H1 (cell line): Measurements from ENCODE around the gene LBX1. TPM values are rescaled to one million over a fixed set of nuclear protein-coding genes. Genes with fewer than 3 reads are reported as not detected.

ENCODE experiments used
- CTCF ChIA-PET: fragments of 300-600 bp; sonication (Branson Sonifier 250); formaldehyde crosslinking; loops from one replicate; lab custom pipeline; 2021; ENCODE audit not compliant: partially characterized antibody; lab: Charles Lee
- POLR2A ChIA-PET: fragments of 300-600 bp; sonication (Branson Sonifier 250); formaldehyde crosslinking; loops from one replicate; lab custom pipeline; 2021; ENCODE audit warnings: inconsistent platforms; ENCODE audit not compliant: partially characterized antibody; lab: Charles Lee
- DNase-seq, 2 experiments: peaks; one replicate each; pipeline versions ENCODE4 v3.0.0 to v3.0.0-alpha.2; 2010 to 2022; ENCODE audit warnings: low spot score in 2 of 2, low read depth in 1 of 2, mixed read lengths in 1 of 2
- FAIRE-seq: peaks from 2 replicates; lab custom pipeline; 2011; peaks lifted over from hg19 to GRCh38; lab: Jason Lieb, UNC
- H2AFZ ChIP-seq: 2 replicates; pipeline ENCODE4 v1.8.1; 2012; ENCODE audit warnings: low read length, inconsistent platforms
- H2AK5ac ChIP-seq: 2 replicates; pipeline ENCODE4 v1.6.1; 2013; ENCODE audit warnings: low read depth, low read length
- H2BK120ac ChIP-seq: replicated peaks from 2 replicates; pipeline ENCODE3; 2013; ENCODE audit warnings: low read depth, low read length, inconsistent platforms
- H2BK12ac ChIP-seq: 2 replicates; pipeline ENCODE4 v1.6.1; 2013; ENCODE audit warnings: low read depth, low read length
- H2BK15ac ChIP-seq: 2 replicates; pipeline ENCODE4 v1.6.1; 2013; ENCODE audit warnings: low read length
- H2BK20ac ChIP-seq: 2 replicates; pipeline ENCODE4 v1.6.1; 2013; ENCODE audit warnings: low read length
- H2BK5ac ChIP-seq: 2 replicates; pipeline ENCODE4 v1.6.1; 2013; ENCODE audit warnings: low read depth, low read length
- H3K14ac ChIP-seq: 2 replicates; pipeline ENCODE4 v1.6.1; 2013; ENCODE audit warnings: inconsistent platforms; ENCODE audit not compliant: insufficient read length
- H3K18ac ChIP-seq: 2 replicates; pipeline ENCODE4 v1.6.1; 2013; ENCODE audit warnings: low read length; ENCODE audit errors: extremely low read depth
- H3K23ac ChIP-seq: 2 replicates; pipeline ENCODE4 v1.6.1; 2013; ENCODE audit warnings: inconsistent platforms; ENCODE audit not compliant: insufficient read length
- H3K23me2 ChIP-seq: 2 replicates; pipeline ENCODE4 v1.6.1; 2013; ENCODE audit warnings: low read depth, low read length
- H3K27ac ChIP-seq: 2 replicates; pipeline ENCODE4 v1.6.1; 2011; ENCODE audit warnings: low read depth, low read length, inconsistent platforms
- H3K27me3 ChIP-seq, 4 experiments: replicated peaks in 1 of 4; 1 replicate in 1 of 4; 2 replicates in 3 of 4; pipeline versions ENCODE4 v1.6.1 to v1.8.1; 2011 to 2013; ENCODE audit warnings: low read length in 3 of 4, mild to moderate bottlenecking in 3 of 4, inconsistent platforms in 2 of 4, mixed read lengths in 2 of 4, moderate library complexity in 1 of 4; ENCODE audit not compliant: control insufficient read depth in 3 of 4, insufficient read depth in 3 of 4; ENCODE audit errors: extremely low read depth in 1 of 4
- H3K36me3 ChIP-seq, 4 experiments: 2 replicates each; pipeline versions ENCODE4 v1.6.1 to v1.8.1; 2011 to 2013; ENCODE audit warnings: mild to moderate bottlenecking in 4 of 4, low read length in 3 of 4, moderate library complexity in 2 of 4, control low read depth in 1 of 4, inconsistent platforms in 1 of 4; ENCODE audit not compliant: insufficient read depth in 4 of 4, control insufficient read depth in 2 of 4
- H3K4ac ChIP-seq: replicated peaks from 2 replicates; pipeline ENCODE3; 2013; ENCODE audit warnings: low read length, low read depth, mixed read lengths, inconsistent platforms; ENCODE audit not compliant: insufficient read length
- H3K4me1 ChIP-seq, 4 experiments: replicated peaks in 1 of 4; 1 replicate in 1 of 4; 2 replicates in 3 of 4; pipeline versions ENCODE4 v1.6.1 to v1.8.1; 2011 to 2013; ENCODE audit warnings: low read length in 3 of 4, inconsistent platforms in 2 of 4, mixed read lengths in 1 of 4; ENCODE audit not compliant: insufficient read depth in 4 of 4, control insufficient read depth in 3 of 4
- H3K4me2 ChIP-seq, 2 experiments: 2 replicates each; pipeline versions ENCODE4 v1.6.1 to v1.8.1; 2011 to 2013; ENCODE audit warnings: low read depth in 2 of 2, low read length in 2 of 2, control low read depth in 1 of 2, inconsistent platforms in 1 of 2, mild to moderate bottlenecking in 1 of 2; ENCODE audit not compliant: insufficient read depth in 1 of 2
- H3K4me3 ChIP-seq, 4 experiments: fragments of 200-600, 300-600 bp in 1 of 4; sonication (generic), shearing (Covaris generic), sonication (Bioruptor Twin) in 1 of 4; 2 replicates each; pipeline versions ENCODE4 v1.5.1 to v1.8.1; 2011 to 2016; ENCODE audit warnings: low read length in 4 of 4, low read depth in 3 of 4, control low read depth in 2 of 4, inconsistent platforms in 2 of 4, mild to moderate bottlenecking in 2 of 4, mixed read lengths in 1 of 4, moderate library complexity in 1 of 4; ENCODE audit not compliant: insufficient read depth in 2 of 4; ENCODE audit errors: extremely low read depth in 1 of 4
- H3K56ac ChIP-seq: replicated peaks from 2 replicates; pipeline ENCODE3; 2013; ENCODE audit warnings: low read depth, mild to moderate bottlenecking, mixed read lengths, low read length, inconsistent platforms; ENCODE audit not compliant: insufficient read length
- H3K79me1 ChIP-seq: 2 replicates; pipeline ENCODE4 v1.6.1; 2013; ENCODE audit warnings: low read depth, low read length, control low read depth
- H3K79me2 ChIP-seq, 2 experiments: 2 replicates each; pipeline versions ENCODE4 v1.6.1 to v1.8.1; 2012 to 2013; ENCODE audit warnings: low read length in 2 of 2, mild to moderate bottlenecking in 2 of 2, inconsistent platforms in 1 of 2; ENCODE audit not compliant: insufficient read depth in 2 of 2, control insufficient read depth in 1 of 2
- H3K9ac ChIP-seq, 4 experiments: replicated peaks in 1 of 4; 1 replicate in 1 of 4; 2 replicates in 3 of 4; pipeline versions ENCODE4 v1.6.1 to v1.8.1; 2011 to 2013; ENCODE audit warnings: low read depth in 3 of 4, low read length in 3 of 4, control low read depth in 2 of 4, mild to moderate bottlenecking in 2 of 4, moderate library complexity in 2 of 4, inconsistent platforms in 1 of 4; ENCODE audit errors: extremely low read depth in 1 of 4
- H3K9me3 ChIP-seq, 2 experiments: 2 replicates each; pipeline versions ENCODE4 v1.6.1 to v1.8.1; 2012 to 2013; ENCODE audit warnings: mild to moderate bottlenecking in 2 of 2, moderate library complexity in 2 of 2, control low read depth in 1 of 2, inconsistent platforms in 1 of 2, low read depth in 1 of 2, low read length in 1 of 2, mixed read lengths in 1 of 2; ENCODE audit not compliant: insufficient read depth in 2 of 2
- H4K20me1 ChIP-seq, 2 experiments: replicated peaks in 1 of 2; 2 replicates each; pipeline versions ENCODE3 to v1.8.1; 2011 to 2013; ENCODE audit warnings: inconsistent platforms in 2 of 2, low read length in 2 of 2, mild to moderate bottlenecking in 1 of 2; ENCODE audit not compliant: insufficient read depth in 2 of 2, control insufficient read depth in 1 of 2
- H4K5ac ChIP-seq: 2 replicates; pipeline ENCODE4 v1.6.1; 2013; ENCODE audit warnings: low read length, low read depth, mixed read lengths, inconsistent platforms; ENCODE audit not compliant: insufficient read length
- H4K8ac ChIP-seq: 2 replicates; pipeline ENCODE4 v1.8.0; 2013; ENCODE audit warnings: mild to moderate bottlenecking, moderate library complexity, low read length, inconsistent platforms; ENCODE audit not compliant: insufficient read depth; ENCODE audit errors: extremely low read depth
- H4K91ac ChIP-seq: replicated peaks from 2 replicates; pipeline ENCODE3; 2013; ENCODE audit warnings: low read length, mixed read lengths, inconsistent platforms; ENCODE audit not compliant: insufficient read length
- BACH1 ChIP-seq: IDR thresholded peaks from 2 replicates; pipeline ENCODE4 v1.6.1; 2012; ENCODE audit warnings: low read length, improper control_type of control experiment
- CTBP2 ChIP-seq: IDR thresholded peaks from 2 replicates; pipeline ENCODE4 v1.7.0; 2011; ENCODE audit warnings: borderline replicate concordance, mild to moderate bottlenecking, moderate library complexity, mixed read lengths, low read length; ENCODE audit not compliant: insufficient read depth, insufficient read length
- E2F6 ChIP-seq: IDR thresholded peaks from 2 replicates; pipeline ENCODE4 v1.6.1; 2012; ENCODE audit warnings: inconsistent platforms
- EP300 ChIP-seq, 2 experiments: IDR thresholded peaks; 1 replicate in 1 of 2; 2 replicates in 1 of 2; pipeline ENCODE4 v1.6.1; 2011 to 2012; ENCODE audit warnings: low read depth in 2 of 2, low read length in 2 of 2, mild to moderate bottlenecking in 2 of 2, borderline replicate concordance in 1 of 2, inconsistent platforms in 1 of 2, moderate library complexity in 1 of 2
- EZH2 ChIP-seq: fragments of 200-600 bp; sonication (generic); IDR thresholded peaks from 2 replicates; pipeline ENCODE4 v1.7.1; 2012; ENCODE audit warnings: low read depth, mild to moderate bottlenecking, moderate library complexity, low read length, inconsistent platforms; ENCODE audit not compliant: severe bottlenecking
- KDM4A ChIP-seq: IDR thresholded peaks from one replicate; pipeline ENCODE4 v1.7.1; 2012; ENCODE audit warnings: low read depth, mild to moderate bottlenecking, moderate library complexity, low read length, inconsistent platforms; ENCODE audit not compliant: severe bottlenecking
- RBBP5 ChIP-seq: IDR thresholded peaks from 2 replicates; pipeline ENCODE4 v1.7.1; 2012; ENCODE audit warnings: low read depth, mild to moderate bottlenecking, inconsistent platforms, low read length, moderate library complexity, borderline replicate concordance
- SP1 ChIP-seq: IDR thresholded peaks from 2 replicates; pipeline ENCODE4 v1.6.1; 2011; ENCODE audit warnings: low read depth, low read length
- TBP ChIP-seq: IDR thresholded peaks from 2 replicates; pipeline ENCODE4 v1.6.1; 2011; ENCODE audit warnings: low read depth, low read length, improper control_type of control experiment
- YY1 ChIP-seq: IDR thresholded peaks from 2 replicates; pipeline ENCODE4 v1.6.1; 2011; ENCODE audit warnings: low read depth, mild to moderate bottlenecking, low read length
- WGBS, 2 experiments: shearing (Covaris generic) in 1 of 2; methylation state at CpG; one replicate each; pipeline versions ENCODE4 v1.1.6 to v1.1.7; 2013 to 2015; ENCODE audit warnings: low lambda C conversion rate in 2 of 2, mixed read lengths in 2 of 2, inconsistent platforms in 1 of 2, low coverage in 1 of 2, missing lambda C conversion rate in 1 of 2; ENCODE audit not compliant: insufficient replicate concordance in 2 of 2, insufficient coverage in 1 of 2, insufficient read length in 1 of 2; ENCODE audit errors: extremely low coverage in 1 of 2, missing lambda C conversion rate in 1 of 2; 5-methylcytosine and 5-hydroxymethylcytosine counted together
- polyA plus RNA-seq, 7 experiments: library from polyadenylated mRNA; depleted of rRNA in 3 of 7; stranded (reverse) in 5 of 7; unstranded in 2 of 7; fragments of >200 nt in 5 of 7; fragments of 200-250 nt in 2 of 7; gene quantifications; 1 replicate in 5 of 7; 2 replicates in 1 of 7; 4 replicates in 1 of 7; pipeline versions ENCODE4 v1.2.1 to v1.2.3, GENCODE V29; 2011 to 2013; ENCODE audit warnings: missing spikeins in 2 of 7, mixed read lengths in 2 of 7
- total RNA-seq: library from RNA; stranded (reverse); fragmentation: NEBNext Ultra II Directional; extraction: Animal tissue kit (Norgen Biotek cat#: 25700); gene quantifications from 2 replicates; pipeline ENCODE4 v1.2.1, GENCODE V29; 2021

The LBX1 gene
- total and polyA plus RNA-seq, 2 of the 8 experiments (the other 6 are each of a cell fraction or from before 2014, with no cell fraction given) = not detected

- Histone ChIP-seq H2BK20ac (peak overlapping the region; percentile 72; the same call in 1 of the 2 replicates), H3K23me2 (peaks cover 11% of the 10 kb centered on the region; the same call in 1 of the 2 replicates), H3K9ac (no peak overlapping the region), H2AK5ac (no peak overlapping the region), H2BK120ac (no peak overlapping the region), H3K14ac (no peak overlapping the region), H4K5ac (no peak overlapping the region), H4K8ac (no peak overlapping the region; the same call in 1 of the 2 replicates), H3K4me2 (peak overlapping the region; percentile 71 to 78), H2BK5ac (no peak overlapping the region), H3K27ac (no peak overlapping the region), H4K20me1 (peaks cover 16 to 30% of the 10 kb centered on the region in 2 experiments), H3K4me1 (peaks cover 0 to 14% (median 6%) of the 10 kb centered on the region in 4 experiments; a peak in 6 of 7 replicates), H3K79me1 (no peaks in the 10 kb centered on the region), H4K91ac (no peak overlapping the region), H3K18ac (no peak overlapping the region), H2BK12ac (0 out of 2 replicates have a peak overlapping the region, but pooled peaks have one; percentile 9), H3K56ac (no peak overlapping the region), H3K4ac (no peak overlapping the region), H3K27me3 (peaks cover 91 to 98% (median 94%) of the 10 kb centered on the region in 4 experiments), H3K36me3 (no peaks in the 10 kb centered on the region), H3K4me3 (peak overlapping the region; percentile 17 to 54 (median 32); a peak in 5 of 8 replicates), H3K9me3 (0 out of 4 replicates have a peak, but pooled peaks cover 0 to 4% of the 10 kb centered on the region in 2 experiments), H2AFZ (no peak overlapping the region), H3K79me2 (no peaks in the 10 kb centered on the region), H3K23ac (no peak overlapping the region), H2BK15ac (no peak overlapping the region)
- WGBS, 2 experiments = 2% methylated on average over 43 of the region's 47 CpGs; no CpG with 5 or more reads in 1 of the 2 experiments
- CTCF ChIA-PET = interaction anchor here (0.6 to 10.4 kb wide), 18 partner anchors 9 to 340 kb away, joined by 3 to 113 read pairs (median 5); no protein-coding TSS in a partner anchor
- POLR2A ChIA-PET = interaction anchor here (0.9 to 1.5 kb wide), 2 partner anchors 11 to 95 kb away, joined by 3 to 4 read pairs; no protein-coding TSS in a partner anchor
- FAIRE-seq (no peak), DNase-seq (peak in 1 of 2 experiments; percentile 83)
- TF ChIP-seq E2F6 = peak; percentile 12; the same call in 1 of the 2 replicates
- peak; percentile 98 for TF ChIP-seq CTBP2
- TF ChIP-seq KDM4A = peak; percentile 78
- TF ChIP-seq EZH2 = peak; percentile 77
- TF ChIP-seq TBP = peak; percentile 4; the same call in 1 of the 2 replicates
- TF ChIP-seq SP1 = 0 out of 2 replicates have a peak, but pooled peaks have one; percentile 9
- TF ChIP-seq RBBP5 = 0 out of 2 replicates have a peak, but pooled peaks have one; percentile 48
- no peak for TF ChIP-seq EP300 (IDR thresholded peaks at IDR 0.05; ENCODE audit: borderline replicate concordance in 1 of 2, low read depth in 2 of 2, low read length in 2 of 2)
- no peak for TF ChIP-seq YY1
- peak; percentile 2; the same call in 1 of the 2 replicates for TF ChIP-seq BACH1
Measured at GRCh38 chr10:101236376-101237080, 7.3 kb upstream of the LBX1 start.
